PC-9 (cell line): ENCODE measurements around the gene MS4A15.

ENCODE experiments used
- EZH2 ChIP-seq: fragments of 200-600 bp; sonication (generic); IDR thresholded peaks from 2 replicates; pipeline ENCODE4 v1.8.0; 2017; ENCODE audit warnings: antibody characterized with exemption, low read depth
- TF ChIP-seq, protein P1 (sequence below): fragments of 200-600 bp; sonication (generic); conservative IDR thresholded peaks from 2 replicates; pipeline ENCODE4 v1.6.1; 2017; ENCODE audit warnings: mixed run types, antibody characterized with exemption, mild to moderate bottlenecking, moderate library complexity

DNA sequence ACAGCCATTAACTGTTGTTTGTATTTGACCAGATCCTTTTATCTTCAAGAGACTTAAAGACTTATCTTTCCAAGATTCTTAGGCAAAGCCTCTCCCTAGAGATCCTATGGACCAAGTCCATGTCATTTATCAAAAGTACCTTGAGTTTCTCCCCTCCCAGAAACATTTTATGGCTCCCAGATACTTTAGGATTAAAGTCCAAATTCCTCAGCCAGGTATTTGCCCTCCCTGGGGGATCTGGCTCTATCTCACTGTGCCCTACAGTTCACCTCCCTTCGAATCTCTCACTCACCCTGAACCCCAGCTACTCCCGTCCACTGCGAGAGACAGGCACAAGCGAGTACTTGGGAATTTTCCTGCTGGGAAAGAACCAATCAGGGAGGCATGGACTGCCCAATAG is 45.4 kb upstream of the MS4A15 start:
- TF ChIP-seq, protein P1, sequence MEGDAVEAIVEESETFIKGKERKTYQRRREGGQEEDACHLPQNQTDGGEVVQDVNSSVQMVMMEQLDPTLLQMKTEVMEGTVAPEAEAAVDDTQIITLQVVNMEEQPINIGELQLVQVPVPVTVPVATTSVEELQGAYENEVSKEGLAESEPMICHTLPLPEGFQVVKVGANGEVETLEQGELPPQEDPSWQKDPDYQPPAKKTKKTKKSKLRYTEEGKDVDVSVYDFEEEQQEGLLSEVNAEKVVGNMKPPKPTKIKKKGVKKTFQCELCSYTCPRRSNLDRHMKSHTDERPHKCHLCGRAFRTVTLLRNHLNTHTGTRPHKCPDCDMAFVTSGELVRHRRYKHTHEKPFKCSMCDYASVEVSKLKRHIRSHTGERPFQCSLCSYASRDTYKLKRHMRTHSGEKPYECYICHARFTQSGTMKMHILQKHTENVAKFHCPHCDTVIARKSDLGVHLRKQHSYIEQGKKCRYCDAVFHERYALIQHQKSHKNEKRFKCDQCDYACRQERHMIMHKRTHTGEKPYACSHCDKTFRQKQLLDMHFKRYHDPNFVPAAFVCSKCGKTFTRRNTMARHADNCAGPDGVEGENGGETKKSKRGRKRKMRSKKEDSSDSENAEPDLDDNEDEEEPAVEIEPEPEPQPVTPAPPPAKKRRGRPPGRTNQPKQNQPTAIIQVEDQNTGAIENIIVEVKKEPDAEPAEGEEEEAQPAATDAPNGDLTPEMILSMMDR = no peak
- no peak for TF ChIP-seq EZH2
